ENCODE measurements around the gene DRC7.

DNA sequence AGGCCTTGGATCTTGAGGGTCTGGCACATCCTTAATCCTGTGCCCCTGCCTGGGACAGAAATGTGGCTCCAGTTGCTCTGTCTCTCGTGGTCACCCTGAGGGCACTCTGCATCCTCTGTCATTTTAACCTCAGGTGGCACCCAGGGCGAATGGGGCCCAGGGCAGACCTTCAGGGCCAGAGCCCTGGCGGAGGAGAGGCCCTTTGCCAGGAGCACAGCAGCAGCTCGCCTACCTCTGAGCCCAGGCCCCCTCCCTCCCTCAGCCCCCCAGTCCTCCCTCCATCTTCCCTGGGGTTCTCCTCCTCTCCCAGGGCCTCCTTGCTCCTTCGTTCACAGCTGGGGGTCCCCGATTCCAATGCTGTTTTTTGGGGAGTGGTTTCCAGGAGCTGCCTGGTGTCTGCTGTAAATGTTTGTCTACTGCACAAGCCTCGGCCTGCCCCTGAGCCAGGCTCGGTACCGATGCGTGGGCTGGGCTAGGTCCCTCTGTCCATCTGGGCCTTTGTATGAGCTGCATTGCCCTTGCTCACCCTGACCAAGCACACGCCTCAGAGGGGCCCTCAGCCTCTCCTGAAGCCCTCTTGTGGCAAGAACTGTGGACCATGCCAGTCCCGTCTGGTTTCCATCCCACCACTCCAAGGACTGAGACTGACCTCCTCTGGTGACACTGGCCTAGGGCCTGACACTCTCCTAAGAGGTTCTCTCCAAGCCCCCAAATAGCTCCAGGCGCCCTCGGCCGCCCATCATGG is 30.5 kb upstream of the DRC7 start:
- TF ChIP-seq, protein P1, sequence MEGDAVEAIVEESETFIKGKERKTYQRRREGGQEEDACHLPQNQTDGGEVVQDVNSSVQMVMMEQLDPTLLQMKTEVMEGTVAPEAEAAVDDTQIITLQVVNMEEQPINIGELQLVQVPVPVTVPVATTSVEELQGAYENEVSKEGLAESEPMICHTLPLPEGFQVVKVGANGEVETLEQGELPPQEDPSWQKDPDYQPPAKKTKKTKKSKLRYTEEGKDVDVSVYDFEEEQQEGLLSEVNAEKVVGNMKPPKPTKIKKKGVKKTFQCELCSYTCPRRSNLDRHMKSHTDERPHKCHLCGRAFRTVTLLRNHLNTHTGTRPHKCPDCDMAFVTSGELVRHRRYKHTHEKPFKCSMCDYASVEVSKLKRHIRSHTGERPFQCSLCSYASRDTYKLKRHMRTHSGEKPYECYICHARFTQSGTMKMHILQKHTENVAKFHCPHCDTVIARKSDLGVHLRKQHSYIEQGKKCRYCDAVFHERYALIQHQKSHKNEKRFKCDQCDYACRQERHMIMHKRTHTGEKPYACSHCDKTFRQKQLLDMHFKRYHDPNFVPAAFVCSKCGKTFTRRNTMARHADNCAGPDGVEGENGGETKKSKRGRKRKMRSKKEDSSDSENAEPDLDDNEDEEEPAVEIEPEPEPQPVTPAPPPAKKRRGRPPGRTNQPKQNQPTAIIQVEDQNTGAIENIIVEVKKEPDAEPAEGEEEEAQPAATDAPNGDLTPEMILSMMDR (IDR thresholded peaks at IDR 0.05; ENCODE audit: poor library complexity, severe bottlenecking) = no peak
- TF ChIP-seq POLR2AphosphoS5 (IDR thresholded peaks at IDR 0.05) (no peak), RAD21 (conservative IDR thresholded peaks at IDR 0.05) (no peak), TAF1 (IDR thresholded peaks at IDR 0.05; ENCODE audit: low read depth) (no peak), EZH2 (IDR thresholded peaks at IDR 0.05; ENCODE audit: borderline replicate concordance, insufficient read depth, low read length, poor library complexity, severe bottlenecking) (no peak)
- TF ChIP-seq, protein P2, sequence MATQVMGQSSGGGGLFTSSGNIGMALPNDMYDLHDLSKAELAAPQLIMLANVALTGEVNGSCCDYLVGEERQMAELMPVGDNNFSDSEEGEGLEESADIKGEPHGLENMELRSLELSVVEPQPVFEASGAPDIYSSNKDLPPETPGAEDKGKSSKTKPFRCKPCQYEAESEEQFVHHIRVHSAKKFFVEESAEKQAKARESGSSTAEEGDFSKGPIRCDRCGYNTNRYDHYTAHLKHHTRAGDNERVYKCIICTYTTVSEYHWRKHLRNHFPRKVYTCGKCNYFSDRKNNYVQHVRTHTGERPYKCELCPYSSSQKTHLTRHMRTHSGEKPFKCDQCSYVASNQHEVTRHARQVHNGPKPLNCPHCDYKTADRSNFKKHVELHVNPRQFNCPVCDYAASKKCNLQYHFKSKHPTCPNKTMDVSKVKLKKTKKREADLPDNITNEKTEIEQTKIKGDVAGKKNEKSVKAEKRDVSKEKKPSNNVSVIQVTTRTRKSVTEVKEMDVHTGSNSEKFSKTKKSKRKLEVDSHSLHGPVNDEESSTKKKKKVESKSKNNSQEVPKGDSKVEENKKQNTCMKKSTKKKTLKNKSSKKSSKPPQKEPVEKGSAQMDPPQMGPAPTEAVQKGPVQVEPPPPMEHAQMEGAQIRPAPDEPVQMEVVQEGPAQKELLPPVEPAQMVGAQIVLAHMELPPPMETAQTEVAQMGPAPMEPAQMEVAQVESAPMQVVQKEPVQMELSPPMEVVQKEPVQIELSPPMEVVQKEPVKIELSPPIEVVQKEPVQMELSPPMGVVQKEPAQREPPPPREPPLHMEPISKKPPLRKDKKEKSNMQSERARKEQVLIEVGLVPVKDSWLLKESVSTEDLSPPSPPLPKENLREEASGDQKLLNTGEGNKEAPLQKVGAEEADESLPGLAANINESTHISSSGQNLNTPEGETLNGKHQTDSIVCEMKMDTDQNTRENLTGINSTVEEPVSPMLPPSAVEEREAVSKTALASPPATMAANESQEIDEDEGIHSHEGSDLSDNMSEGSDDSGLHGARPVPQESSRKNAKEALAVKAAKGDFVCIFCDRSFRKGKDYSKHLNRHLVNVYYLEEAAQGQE (IDR thresholded peaks at IDR 0.05; ENCODE audit: borderline replicate concordance) = no peak

Data from neural cell (in vitro differentiated cells).